Epithelial cell of proximal tubule (primary cell): ENCODE data around the gene DESI1. TPM values are rescaled to one million over a fixed set of nuclear protein-coding genes. Genes with fewer than 3 reads are reported as not detected.

Experiments used
- DNase-seq: peaks from one replicate; pipeline ENCODE4 v3.0.0-alpha.2; 2011; ENCODE audit warnings: low read depth
- H3K4me3 ChIP-seq: 2 replicates; pipeline ENCODE4 v1.5.1; 2011; ENCODE audit warnings: low read depth, mild to moderate bottlenecking, low read length
- total RNA-seq: library from RNA; depleted of rRNA; stranded (reverse); fragments of >200 nt; gene quantifications from 2 replicates; pipeline ENCODE4 v1.2.3, GENCODE V29; 2015
- TF ChIP-seq, protein P1 (sequence below): conservative IDR thresholded peaks from 2 replicates; pipeline ENCODE4 v1.5.1; 2012; ENCODE audit warnings: low read depth, mild to moderate bottlenecking, low read length

DESI1 gene
- total RNA-seq, 1 donor from 2014 or later = 21.8 TPM

DNA sequence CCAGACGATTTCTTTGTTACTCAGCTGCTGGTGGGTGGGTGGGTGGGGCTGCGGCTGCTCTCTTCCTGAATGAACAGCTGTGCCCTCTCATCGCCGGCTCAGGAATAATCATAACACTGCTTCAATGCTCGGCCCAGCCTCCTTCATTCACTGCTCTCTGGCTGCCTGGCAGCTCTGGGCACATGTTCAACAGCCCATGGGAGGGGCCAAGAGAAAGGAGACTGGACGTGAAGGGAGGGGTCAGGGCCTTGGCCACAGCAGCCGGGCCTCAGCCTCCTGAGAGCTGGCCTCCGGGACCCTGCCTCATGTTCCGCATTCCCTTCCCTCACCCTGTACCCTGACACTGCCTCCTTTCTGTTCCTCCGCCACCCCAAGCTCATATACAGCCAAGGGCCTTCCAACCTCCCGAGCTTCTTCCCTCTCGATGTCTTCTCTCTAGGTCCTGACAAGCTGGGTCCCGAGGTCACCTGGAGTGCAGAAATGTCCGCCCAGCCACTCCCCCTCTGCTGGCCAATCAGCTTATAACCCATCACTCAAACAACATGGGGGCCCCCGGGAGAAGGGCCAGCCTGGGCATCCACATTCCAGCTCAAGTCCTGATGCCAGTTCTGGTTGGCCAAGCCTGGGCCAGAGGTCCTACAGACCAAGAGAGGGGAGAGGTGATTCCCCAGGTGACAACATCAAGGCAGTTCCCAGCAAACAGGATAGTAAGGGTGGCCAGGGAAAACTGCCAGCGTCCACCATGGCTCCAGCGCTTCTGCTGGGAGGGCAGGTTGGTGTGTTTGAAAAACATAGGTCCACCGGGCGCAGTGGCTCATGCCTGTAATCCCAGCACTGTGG, 63.2 kb downstream of the DESI1 start:
- TF ChIP-seq, protein P1, sequence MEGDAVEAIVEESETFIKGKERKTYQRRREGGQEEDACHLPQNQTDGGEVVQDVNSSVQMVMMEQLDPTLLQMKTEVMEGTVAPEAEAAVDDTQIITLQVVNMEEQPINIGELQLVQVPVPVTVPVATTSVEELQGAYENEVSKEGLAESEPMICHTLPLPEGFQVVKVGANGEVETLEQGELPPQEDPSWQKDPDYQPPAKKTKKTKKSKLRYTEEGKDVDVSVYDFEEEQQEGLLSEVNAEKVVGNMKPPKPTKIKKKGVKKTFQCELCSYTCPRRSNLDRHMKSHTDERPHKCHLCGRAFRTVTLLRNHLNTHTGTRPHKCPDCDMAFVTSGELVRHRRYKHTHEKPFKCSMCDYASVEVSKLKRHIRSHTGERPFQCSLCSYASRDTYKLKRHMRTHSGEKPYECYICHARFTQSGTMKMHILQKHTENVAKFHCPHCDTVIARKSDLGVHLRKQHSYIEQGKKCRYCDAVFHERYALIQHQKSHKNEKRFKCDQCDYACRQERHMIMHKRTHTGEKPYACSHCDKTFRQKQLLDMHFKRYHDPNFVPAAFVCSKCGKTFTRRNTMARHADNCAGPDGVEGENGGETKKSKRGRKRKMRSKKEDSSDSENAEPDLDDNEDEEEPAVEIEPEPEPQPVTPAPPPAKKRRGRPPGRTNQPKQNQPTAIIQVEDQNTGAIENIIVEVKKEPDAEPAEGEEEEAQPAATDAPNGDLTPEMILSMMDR = no peak
- H3K4me3 ChIP-seq = no peak overlapping the region
- DNase-seq = no peak

- TF ChIP-seq, protein P1 = no peak
- H3K4me3 ChIP-seq = no peak overlapping the region
- DNase-seq = no peak
These were observed 64.3 kb downstream of the DESI1 start for GRCh38 chr22:41556561-41556960.

DNA sequence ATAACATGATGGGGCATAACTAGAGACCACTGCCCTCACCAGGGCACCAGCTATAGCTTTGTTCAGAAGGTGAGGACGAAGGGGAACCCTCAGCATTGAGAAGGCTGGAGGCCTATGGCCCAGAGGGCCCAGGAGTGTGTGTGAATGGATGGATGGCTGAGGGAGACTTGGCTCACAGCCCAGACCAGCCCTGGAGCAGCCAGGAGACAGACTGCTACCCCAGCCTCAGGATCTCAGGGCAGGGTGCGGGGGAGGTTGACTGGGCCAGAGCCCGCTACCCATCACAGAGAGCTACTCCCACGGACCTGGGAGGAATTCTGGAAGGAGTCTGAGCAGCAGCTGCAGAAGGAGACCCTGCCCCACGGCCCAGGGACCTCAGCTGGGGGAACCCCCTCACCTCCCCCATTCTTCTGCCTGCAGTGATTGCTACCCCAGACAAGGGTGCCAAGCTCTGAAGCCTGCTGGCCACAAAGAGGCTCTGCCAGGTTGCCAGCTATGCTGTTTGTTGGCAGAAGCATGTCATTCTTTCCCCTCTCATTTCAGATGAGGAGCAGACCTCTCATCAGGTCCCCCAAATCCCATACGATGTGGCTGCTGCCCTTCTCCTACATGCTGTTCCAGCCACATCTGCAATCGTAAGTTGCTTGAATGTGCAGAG, 65.4 kb downstream of the DESI1 start:
- TF ChIP-seq, protein P1 = no peak
- DNase-seq = no peak
- no peak overlapping the region for H3K4me3 ChIP-seq

- no peak overlapping the region for H3K4me3 ChIP-seq
- DNase-seq = no peak
- TF ChIP-seq, protein P1 = no peak
These were observed 68.8 kb downstream of the DESI1 start for GRCh38 chr22:41551877-41552582.

GRCh38 chr22:41550952-41551491, 69.8 kb downstream of the DESI1 start:
- DNase-seq = no peak
- no peak overlapping the region for H3K4me3 ChIP-seq
- TF ChIP-seq, protein P1 = no peak

DNA sequence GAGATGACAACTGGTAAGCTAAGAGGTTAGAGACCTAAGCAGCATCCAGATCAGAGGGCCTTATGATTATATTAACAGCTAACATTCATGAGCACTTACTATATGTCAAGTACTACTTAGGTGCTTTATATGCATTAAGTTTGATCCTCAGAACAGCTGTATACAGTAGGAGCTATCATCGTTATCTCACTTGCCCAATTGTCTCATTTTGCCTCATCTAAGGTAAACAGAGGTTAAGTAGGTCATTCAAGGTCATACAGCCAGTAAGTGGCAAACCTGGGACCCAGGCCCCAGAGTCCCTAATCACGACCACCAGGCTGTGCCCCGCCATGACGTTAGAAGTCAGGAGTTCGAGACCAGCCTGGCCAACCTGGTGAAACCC, 72.0 kb downstream of the DESI1 start:
- TF ChIP-seq, protein P1 = no peak
- no peak overlapping the region for H3K4me3 ChIP-seq
- DNase-seq = no peak

Other genes starting within 250 kb of the DESI1 start
- 0.81 and 1.8 TPM in 2 replicates for gene TEF, start 239.1 kb downstream of the DESI1 start, total RNA-seq
- gene TOB2, start 174.2 kb downstream of the DESI1 start, total RNA-seq = 31.8 and 33.4 TPM in 2 replicates
- 61.1 and 82.3 TPM in 2 replicates for gene PHF5A, start 152.4 kb downstream of the DESI1 start, total RNA-seq
- 58.8 and 81.8 TPM in 2 replicates for gene ACO2, start 151.9 kb downstream of the DESI1 start, total RNA-seq
- 9.5 and 17.0 TPM in 2 replicates for gene POLR3H, start 76.6 kb downstream of the DESI1 start, total RNA-seq
- 3.6 and 4.3 TPM in 2 replicates for gene CSDC2, start 60.0 kb downstream of the DESI1 start, total RNA-seq
- 34.1 and 61.2 TPM in 2 replicates for gene PMM1, start 31.2 kb downstream of the DESI1 start, total RNA-seq
- gene XRCC6, start 252 bp upstream of the DESI1 start, total RNA-seq = 368 and 606 TPM in 2 replicates
- 183 and 246 TPM in 2 replicates for gene SNU13, start 67.8 kb upstream of the DESI1 start, total RNA-seq
- 0.14 and 0.35 TPM in 2 replicates for gene MEI1, start 78.5 kb upstream of the DESI1 start, total RNA-seq
- 17.8 and 21.7 TPM in 2 replicates for gene CCDC134, start 179.6 kb upstream of the DESI1 start, total RNA-seq
- gene SREBF2, start 212.1 kb upstream of the DESI1 start, total RNA-seq = 61.1 and 73.4 TPM in 2 replicates